ENCODE measurements around the gene PSPH.

DNA sequence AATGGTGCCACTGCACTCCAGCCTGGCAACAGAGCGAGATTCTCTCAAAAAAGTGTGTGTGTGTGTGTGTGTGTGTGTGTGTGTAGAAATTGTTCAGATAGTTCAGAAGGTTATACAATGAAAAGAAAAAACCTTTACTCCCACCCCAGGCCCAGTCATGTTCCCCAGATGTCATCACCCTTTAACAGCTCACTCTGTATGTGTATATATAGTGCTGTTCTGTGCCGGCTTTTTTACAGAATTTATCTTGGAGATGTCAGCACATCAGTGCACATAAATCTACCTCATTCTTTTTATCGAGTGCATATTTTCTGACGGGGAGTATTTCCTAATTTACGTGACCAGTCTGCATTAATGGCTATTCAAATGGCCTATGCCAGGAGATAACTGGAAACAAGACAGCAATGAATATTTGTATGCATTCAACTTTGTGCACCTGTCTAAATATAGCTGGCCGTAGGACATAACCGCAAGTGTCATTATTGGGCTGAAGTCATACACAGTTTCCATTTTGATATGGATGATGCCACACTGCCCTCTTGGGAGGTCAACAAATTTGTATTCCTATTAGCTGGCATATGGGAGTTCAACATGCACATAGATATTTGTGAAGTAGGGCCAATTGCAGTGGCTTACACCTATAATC, 75.1 kb downstream of the PSPH start:
- TF ChIP-seq, protein P1, sequence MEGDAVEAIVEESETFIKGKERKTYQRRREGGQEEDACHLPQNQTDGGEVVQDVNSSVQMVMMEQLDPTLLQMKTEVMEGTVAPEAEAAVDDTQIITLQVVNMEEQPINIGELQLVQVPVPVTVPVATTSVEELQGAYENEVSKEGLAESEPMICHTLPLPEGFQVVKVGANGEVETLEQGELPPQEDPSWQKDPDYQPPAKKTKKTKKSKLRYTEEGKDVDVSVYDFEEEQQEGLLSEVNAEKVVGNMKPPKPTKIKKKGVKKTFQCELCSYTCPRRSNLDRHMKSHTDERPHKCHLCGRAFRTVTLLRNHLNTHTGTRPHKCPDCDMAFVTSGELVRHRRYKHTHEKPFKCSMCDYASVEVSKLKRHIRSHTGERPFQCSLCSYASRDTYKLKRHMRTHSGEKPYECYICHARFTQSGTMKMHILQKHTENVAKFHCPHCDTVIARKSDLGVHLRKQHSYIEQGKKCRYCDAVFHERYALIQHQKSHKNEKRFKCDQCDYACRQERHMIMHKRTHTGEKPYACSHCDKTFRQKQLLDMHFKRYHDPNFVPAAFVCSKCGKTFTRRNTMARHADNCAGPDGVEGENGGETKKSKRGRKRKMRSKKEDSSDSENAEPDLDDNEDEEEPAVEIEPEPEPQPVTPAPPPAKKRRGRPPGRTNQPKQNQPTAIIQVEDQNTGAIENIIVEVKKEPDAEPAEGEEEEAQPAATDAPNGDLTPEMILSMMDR (IDR thresholded peaks at IDR 0.05), result no peak
- no peak for TF ChIP-seq EZH2 (IDR thresholded peaks at IDR 0.05; ENCODE audit: borderline replicate concordance, insufficient read depth, low read depth, low read length, poor library complexity, severe bottlenecking)
